ENCODE data around the gene C6orf141.

Gene C6orf141

DNA sequence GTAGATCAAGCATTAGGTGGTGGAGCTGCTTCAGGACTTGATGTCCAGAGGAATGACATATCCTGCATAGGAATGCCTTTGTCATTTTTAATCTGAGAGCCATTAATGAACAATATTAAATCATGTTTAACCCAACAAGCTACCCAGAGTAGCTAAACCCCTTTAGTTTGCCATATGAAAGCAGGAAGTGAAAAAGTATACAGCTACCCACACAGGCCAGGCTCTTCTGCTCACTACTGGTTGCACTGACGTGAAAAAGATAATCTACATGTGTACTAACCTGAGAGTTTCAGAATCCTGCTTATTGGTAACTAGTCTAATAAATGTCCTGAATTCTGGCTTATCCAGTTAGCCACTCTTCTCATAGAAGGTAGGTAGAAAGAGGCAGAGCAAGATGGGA lies 30.8 kb upstream of the C6orf141 start:
- TF ChIP-seq SPI1 (IDR thresholded peaks at IDR 0.05; ENCODE audit: low read depth, low read length) (peak; percentile 76), POLR2AphosphoS5 (IDR thresholded peaks at IDR 0.05; ENCODE audit: low read depth, low read length) (no peak)
- no peak for DNase-seq (ENCODE audit: insufficient read length, low spot score)
- peak; percentile 54 for FAIRE-seq

DNA sequence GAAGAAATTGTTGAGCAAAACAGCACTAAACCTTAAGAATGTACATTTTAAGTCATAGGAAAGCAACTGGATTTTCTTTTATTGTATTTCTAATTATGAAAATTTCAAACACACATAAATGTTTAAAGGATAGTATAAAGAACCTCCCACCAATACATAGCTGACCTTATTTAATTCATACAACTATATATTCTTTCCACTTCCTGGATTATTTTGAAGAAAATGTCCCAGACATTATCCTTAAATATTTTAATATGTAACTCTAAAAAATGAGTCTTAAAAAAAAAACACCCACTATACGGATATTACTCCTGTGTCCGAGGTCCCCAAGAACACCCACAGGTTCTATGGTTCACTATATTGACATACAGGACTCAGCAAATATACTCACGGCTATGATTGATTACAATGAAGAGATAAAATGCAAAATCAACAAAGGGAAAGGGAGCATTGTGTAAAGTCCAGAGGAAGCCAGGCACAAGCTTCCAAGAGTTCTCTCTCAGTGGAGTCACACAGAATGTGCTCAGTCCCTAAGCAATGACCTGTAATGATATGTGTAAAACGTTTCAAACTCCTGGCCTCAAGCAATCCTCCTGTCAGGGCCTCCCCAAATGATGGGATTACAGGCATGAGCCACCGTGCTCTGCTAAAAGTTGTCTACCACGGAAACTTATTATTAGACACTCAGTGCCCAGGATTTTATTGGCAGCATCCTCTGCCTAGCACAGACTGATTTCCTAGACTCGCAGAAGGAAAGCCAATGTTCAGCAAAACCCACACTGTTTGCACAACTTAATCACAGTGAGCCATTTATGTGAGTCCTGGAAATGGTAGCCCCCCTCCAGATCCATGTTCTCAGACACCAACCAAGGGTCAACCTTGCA lies 27.5 kb upstream of the C6orf141 start:
- no peak for DNase-seq (ENCODE audit: insufficient read length, low spot score)
- FAIRE-seq: no peak

DNA sequence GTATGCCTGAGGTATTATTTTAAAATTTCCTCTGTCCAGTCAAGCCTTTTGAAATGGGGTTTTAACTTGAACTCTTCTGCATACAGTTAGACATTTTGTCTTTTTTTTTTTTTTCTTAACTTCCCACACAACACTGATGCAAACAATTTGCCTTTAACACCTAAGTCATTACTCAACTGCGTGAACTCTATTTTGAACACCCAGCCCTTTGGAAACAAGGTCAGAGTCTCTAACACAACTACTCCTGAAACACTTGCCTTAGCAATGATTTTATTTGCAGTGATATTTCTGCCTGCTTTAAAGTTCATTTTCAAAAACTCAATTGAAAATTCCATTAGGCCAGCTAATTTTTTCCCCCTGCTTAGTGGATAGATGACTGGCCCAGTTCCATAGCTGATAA lies 26.6 kb upstream of the C6orf141 start:
- no peak for TF ChIP-seq POLR2A (IDR thresholded peaks at IDR 0.05; ENCODE audit: low read depth, low read length)
- TF ChIP-seq POLR2AphosphoS5 (IDR thresholded peaks at IDR 0.05; ENCODE audit: low read depth, low read length): no peak
- no peak for TF ChIP-seq SPI1 (IDR thresholded peaks at IDR 0.05; ENCODE audit: low read depth, low read length)
- no peak for TF ChIP-seq POU2F2 (IDR thresholded peaks at IDR 0.05; ENCODE audit: low read depth, low read length)
- no peak for TF ChIP-seq TAF1 (IDR thresholded peaks at IDR 0.05; ENCODE audit: low read depth, low read length)
- no peak for TF ChIP-seq PAX5 (IDR thresholded peaks at IDR 0.05; ENCODE audit: insufficient read depth, low read length, severe bottlenecking)
- FAIRE-seq (no peak), DNase-seq (ENCODE audit: insufficient read length, low spot score) (no peak)

More for the DNA sequence above, 27.5 kb upstream of the C6orf141 start:
- TF ChIP-seq PAX5 (IDR thresholded peaks at IDR 0.05; ENCODE audit: insufficient read depth, low read length, severe bottlenecking) (no peak), POU2F2 (IDR thresholded peaks at IDR 0.05; ENCODE audit: low read depth, low read length) (no peak), POLR2AphosphoS5 (IDR thresholded peaks at IDR 0.05; ENCODE audit: low read depth, low read length) (no peak), SPI1 (IDR thresholded peaks at IDR 0.05; ENCODE audit: low read depth, low read length) (no peak), POLR2A (IDR thresholded peaks at IDR 0.05; ENCODE audit: low read depth, low read length) (no peak), TAF1 (IDR thresholded peaks at IDR 0.05; ENCODE audit: low read depth, low read length) (no peak)

DNA sequence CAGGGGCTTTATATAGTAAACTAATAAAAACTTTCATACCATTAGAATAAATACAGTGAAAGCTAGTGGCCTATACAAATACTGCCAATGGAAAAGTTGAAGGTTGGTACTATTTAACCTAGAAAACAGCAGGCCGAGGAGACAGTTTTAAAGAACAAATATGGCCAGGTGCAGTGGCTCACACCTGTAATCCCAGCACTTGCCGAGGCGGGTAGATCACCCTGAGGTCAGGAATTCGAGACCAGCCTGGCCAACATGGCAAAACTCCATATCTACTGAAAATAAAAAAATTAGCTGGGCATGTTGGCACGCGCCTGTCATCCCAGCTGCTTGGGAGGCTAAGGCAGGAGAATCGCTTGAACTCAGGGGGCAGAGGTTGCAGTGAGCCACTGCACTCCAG lies 25.9 kb upstream of the C6orf141 start:
- DNase-seq (ENCODE audit: insufficient read length, low spot score) (no peak), FAIRE-seq (no peak)
- TF ChIP-seq PAX5 (IDR thresholded peaks at IDR 0.05; ENCODE audit: insufficient read depth, low read length, severe bottlenecking) (no peak), SPI1 (IDR thresholded peaks at IDR 0.05; ENCODE audit: low read depth, low read length) (no peak), POLR2A (IDR thresholded peaks at IDR 0.05; ENCODE audit: low read depth, low read length) (no peak), POLR2AphosphoS5 (IDR thresholded peaks at IDR 0.05; ENCODE audit: low read depth, low read length) (no peak), TAF1 (IDR thresholded peaks at IDR 0.05; ENCODE audit: low read depth, low read length) (no peak), POU2F2 (IDR thresholded peaks at IDR 0.05; ENCODE audit: low read depth, low read length) (no peak)

DNA sequence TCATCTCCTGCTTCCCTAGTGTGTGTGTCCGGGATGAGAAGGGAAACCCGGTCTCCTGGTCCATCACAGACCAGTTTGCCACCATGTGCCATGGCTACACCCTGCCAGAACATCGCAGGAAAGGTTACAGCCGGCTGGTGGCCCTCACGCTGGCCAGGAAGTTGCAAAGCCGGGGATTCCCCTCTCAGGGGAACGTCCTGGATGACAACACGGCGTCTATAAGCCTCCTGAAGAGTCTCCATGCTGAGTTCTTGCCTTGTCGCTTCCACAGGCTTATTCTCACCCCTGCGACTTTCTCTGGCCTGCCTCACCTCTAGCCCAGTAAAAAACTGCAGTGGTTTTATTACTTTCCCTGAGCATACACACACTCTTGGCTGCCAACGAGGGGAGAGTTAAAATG lies 23.9 kb upstream of the C6orf141 start:
- no peak for FAIRE-seq
- no peak for DNase-seq (ENCODE audit: insufficient read length, low spot score)
- no peak for TF ChIP-seq SPI1 (IDR thresholded peaks at IDR 0.05; ENCODE audit: low read depth, low read length)
- TF ChIP-seq TAF1 (IDR thresholded peaks at IDR 0.05; ENCODE audit: low read depth, low read length): no peak
- TF ChIP-seq POLR2A (IDR thresholded peaks at IDR 0.05; ENCODE audit: low read depth, low read length): no peak
- no peak for TF ChIP-seq POLR2AphosphoS5 (IDR thresholded peaks at IDR 0.05; ENCODE audit: low read depth, low read length)
- TF ChIP-seq POU2F2 (IDR thresholded peaks at IDR 0.05; ENCODE audit: low read depth, low read length): no peak
- no peak for TF ChIP-seq PAX5 (IDR thresholded peaks at IDR 0.05; ENCODE audit: insufficient read depth, low read length, severe bottlenecking)

DNA sequence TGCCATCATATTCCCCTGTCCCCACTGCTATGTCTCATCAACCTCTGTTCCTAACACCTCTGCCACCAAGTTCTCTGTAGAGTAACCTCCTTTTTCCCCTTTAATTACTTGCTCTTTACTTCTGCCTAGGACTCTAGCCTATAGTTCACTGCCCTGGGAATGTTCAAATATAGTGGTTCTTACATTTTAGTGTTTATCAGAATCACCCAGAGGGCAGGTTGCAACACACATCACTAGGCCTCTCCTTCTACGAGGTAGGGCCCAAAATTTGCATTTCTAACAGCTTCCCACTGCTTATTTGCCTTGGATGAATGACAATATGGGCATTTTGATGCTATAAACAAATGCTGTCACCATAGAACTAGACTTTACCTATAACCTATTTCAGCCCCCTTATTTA lies 23.1 kb upstream of the C6orf141 start:
- no peak for FAIRE-seq
- TF ChIP-seq POLR2AphosphoS5 (IDR thresholded peaks at IDR 0.05; ENCODE audit: low read depth, low read length) (no peak), SPI1 (IDR thresholded peaks at IDR 0.05; ENCODE audit: low read depth, low read length) (no peak), TAF1 (IDR thresholded peaks at IDR 0.05; ENCODE audit: low read depth, low read length) (no peak), POLR2A (IDR thresholded peaks at IDR 0.05; ENCODE audit: low read depth, low read length) (no peak), PAX5 (IDR thresholded peaks at IDR 0.05; ENCODE audit: insufficient read depth, low read length, severe bottlenecking) (no peak), POU2F2 (IDR thresholded peaks at IDR 0.05; ENCODE audit: low read depth, low read length) (no peak)
- DNase-seq (ENCODE audit: insufficient read length, low spot score): no peak

DNA sequence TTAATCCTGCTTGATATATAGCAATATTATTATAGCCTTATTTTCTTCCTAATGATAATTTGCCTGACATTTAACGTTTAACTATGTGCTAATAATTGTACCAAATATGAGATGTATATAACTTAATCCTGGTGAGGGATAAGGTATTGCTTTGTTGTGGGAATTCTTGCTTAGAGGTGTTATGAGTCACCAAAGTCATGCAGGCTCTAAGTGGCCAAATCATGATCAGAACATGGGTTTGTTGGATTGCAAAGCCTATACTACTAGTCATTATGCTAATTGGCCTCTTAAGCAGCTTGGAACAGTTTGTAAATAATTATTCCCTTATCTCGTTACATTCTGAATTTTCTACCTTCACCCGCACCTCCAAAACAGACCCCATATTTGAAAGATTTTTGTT lies 21.9 kb upstream of the C6orf141 start:
- no peak for DNase-seq (ENCODE audit: insufficient read length, low spot score)
- no peak for FAIRE-seq
- TF ChIP-seq TAF1 (IDR thresholded peaks at IDR 0.05; ENCODE audit: low read depth, low read length): no peak
- TF ChIP-seq POLR2AphosphoS5 (IDR thresholded peaks at IDR 0.05; ENCODE audit: low read depth, low read length): no peak
- TF ChIP-seq SPI1 (IDR thresholded peaks at IDR 0.05; ENCODE audit: low read depth, low read length): no peak
- no peak for TF ChIP-seq POU2F2 (IDR thresholded peaks at IDR 0.05; ENCODE audit: low read depth, low read length)
- no peak for TF ChIP-seq PAX5 (IDR thresholded peaks at IDR 0.05; ENCODE audit: insufficient read depth, low read length, severe bottlenecking)
- no peak for TF ChIP-seq POLR2A (IDR thresholded peaks at IDR 0.05; ENCODE audit: low read depth, low read length)

DNA sequence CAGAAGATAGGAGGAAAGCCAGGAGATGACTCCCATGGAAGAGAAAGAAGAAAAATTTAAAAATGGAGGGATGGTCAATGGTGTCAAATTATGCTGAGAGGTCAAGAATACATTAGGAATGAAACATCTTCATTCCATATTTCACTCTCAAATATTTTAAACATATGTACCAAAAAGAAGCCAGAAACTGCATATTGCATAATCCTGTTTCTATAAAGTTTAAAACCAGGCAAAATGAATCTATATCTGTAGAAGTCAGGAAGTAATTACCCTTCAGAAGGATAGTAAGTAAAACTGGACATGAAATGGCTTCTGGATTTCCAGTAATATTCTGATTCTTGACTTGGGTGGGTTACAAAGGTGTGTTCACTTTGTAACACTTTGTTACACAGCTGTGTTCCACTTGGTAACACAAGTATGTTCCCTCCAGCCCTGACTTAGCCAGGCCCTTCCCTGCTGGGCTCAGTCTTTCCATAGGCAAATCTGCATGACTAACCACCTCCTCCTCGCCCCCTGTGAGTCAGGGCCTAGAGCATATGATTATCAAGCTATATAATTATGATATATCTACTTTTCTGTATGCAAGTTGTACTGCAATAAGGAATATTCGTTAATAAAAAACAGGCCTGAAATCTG lies 20.2 kb upstream of the C6orf141 start:
- DNase-seq (ENCODE audit: insufficient read length, low spot score) (no peak), FAIRE-seq (no peak)
- no peak for TF ChIP-seq POLR2A (IDR thresholded peaks at IDR 0.05; ENCODE audit: low read depth, low read length)
- TF ChIP-seq POU2F2 (IDR thresholded peaks at IDR 0.05; ENCODE audit: low read depth, low read length): no peak
- TF ChIP-seq TAF1 (IDR thresholded peaks at IDR 0.05; ENCODE audit: low read depth, low read length): no peak
- no peak for TF ChIP-seq PAX5 (IDR thresholded peaks at IDR 0.05; ENCODE audit: insufficient read depth, low read length, severe bottlenecking)
- TF ChIP-seq POLR2AphosphoS5 (IDR thresholded peaks at IDR 0.05; ENCODE audit: low read depth, low read length): no peak
- no peak for TF ChIP-seq SPI1 (IDR thresholded peaks at IDR 0.05; ENCODE audit: low read depth, low read length)

DNA sequence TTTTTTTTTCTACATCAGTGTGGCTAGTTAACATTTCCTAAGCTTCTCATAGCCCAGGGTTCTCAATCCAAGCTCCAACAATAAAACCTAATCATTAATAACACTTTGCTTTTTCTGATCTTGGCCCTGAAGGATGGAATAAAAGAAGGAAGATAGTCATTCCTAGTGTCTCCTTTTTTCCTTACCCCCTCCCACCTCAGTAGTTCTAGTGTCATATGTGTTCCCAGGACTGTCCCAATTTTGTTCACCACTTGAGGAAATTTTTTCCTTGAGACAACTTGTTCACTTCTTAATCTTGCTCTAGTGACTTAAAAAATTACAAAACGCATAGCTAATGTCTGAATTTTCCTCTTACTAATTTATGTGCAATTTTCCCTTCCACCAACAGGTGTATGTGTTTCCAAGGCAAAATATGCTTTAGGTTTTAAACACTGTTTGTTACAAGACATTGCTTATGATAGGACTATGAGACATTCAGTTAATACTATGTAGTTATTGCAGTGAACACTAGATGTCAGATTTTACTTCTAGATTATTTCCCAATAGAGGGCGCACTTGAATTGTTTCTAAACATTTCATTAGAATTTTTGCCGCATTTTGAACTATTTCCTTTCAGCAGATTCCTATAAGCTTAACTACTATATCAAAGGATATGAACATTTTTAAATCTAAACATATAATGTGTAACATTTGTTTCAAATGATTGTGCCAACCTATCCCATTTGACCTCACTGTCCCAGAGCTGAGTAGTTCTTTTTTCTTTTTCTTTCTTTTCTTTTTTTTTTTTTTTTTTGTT lies 18.5 kb upstream of the C6orf141 start:
- TF ChIP-seq SPI1 (IDR thresholded peaks at IDR 0.05; ENCODE audit: low read depth, low read length) (no peak), POLR2A (IDR thresholded peaks at IDR 0.05; ENCODE audit: low read depth, low read length) (no peak), POU2F2 (IDR thresholded peaks at IDR 0.05; ENCODE audit: low read depth, low read length) (no peak), TAF1 (IDR thresholded peaks at IDR 0.05; ENCODE audit: low read depth, low read length) (no peak), PAX5 (IDR thresholded peaks at IDR 0.05; ENCODE audit: insufficient read depth, low read length, severe bottlenecking) (no peak), POLR2AphosphoS5 (IDR thresholded peaks at IDR 0.05; ENCODE audit: low read depth, low read length) (no peak)
- DNase-seq (ENCODE audit: insufficient read length, low spot score) (no peak), FAIRE-seq (peak; percentile 71)

All from GM12891 (cell line).